Measurements from ENCODE around the gene AHDC1.

The AHDC1 gene

DNA sequence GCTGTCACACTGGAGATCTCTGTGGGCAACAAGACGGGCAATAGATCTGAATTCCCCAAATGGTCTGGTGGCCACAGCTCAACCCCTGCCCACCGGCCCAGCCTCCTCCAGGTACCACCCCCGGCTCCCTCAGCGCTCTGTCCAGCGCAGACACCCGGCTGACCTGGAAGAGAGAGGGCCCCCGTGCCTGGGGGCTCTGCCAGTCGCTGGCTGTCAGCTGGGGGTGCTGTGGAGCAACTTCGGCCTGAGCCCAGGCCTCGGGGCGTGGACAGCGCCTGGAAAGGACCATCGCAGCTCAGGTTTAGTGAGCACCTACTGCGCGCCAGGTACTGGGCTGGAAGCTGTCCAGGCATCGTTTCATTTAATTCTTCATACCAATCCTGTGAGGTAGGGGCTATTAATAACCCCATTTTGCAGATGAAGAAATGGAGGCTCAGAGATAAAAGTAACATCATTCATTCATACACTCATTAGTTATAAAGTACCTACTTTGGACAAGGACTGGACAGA lies 51.0 kb downstream of the AHDC1 start:
- no peak for TF ChIP-seq CTCF (conservative IDR thresholded peaks at IDR 0.05; ENCODE audit: control insufficient read depth, insufficient read depth, low read depth, low read length)
- H3K4me3 ChIP-seq (ENCODE audit: control insufficient read depth, low read depth, low read length) = no peak overlapping the region
- no peak for DNase-seq (ENCODE audit: low read depth)

DNA sequence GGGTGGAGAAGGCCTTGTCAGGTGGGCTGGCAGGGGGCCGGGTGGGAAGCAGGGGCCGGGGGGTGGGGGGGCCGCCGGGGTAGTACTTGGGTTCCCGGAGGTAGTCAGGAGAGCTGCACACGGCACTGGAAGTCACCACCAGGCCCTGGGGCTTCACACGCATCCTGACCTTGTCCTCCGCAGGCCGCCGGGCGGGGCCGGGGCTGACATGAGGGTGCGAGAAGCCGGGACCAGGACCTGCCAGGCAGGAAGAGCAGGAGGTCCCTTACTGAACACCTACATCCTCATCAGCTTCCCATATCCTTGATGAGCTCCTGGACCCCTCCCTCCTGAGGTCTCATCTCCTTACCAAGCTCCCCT lies 52.0 kb downstream of the AHDC1 start:
- H3K4me3 ChIP-seq (ENCODE audit: control insufficient read depth, low read depth, low read length) = no peak overlapping the region
- DNase-seq (ENCODE audit: low read depth) = no peak
- no peak for TF ChIP-seq CTCF (conservative IDR thresholded peaks at IDR 0.05; ENCODE audit: control insufficient read depth, insufficient read depth, low read depth, low read length)

DNA sequence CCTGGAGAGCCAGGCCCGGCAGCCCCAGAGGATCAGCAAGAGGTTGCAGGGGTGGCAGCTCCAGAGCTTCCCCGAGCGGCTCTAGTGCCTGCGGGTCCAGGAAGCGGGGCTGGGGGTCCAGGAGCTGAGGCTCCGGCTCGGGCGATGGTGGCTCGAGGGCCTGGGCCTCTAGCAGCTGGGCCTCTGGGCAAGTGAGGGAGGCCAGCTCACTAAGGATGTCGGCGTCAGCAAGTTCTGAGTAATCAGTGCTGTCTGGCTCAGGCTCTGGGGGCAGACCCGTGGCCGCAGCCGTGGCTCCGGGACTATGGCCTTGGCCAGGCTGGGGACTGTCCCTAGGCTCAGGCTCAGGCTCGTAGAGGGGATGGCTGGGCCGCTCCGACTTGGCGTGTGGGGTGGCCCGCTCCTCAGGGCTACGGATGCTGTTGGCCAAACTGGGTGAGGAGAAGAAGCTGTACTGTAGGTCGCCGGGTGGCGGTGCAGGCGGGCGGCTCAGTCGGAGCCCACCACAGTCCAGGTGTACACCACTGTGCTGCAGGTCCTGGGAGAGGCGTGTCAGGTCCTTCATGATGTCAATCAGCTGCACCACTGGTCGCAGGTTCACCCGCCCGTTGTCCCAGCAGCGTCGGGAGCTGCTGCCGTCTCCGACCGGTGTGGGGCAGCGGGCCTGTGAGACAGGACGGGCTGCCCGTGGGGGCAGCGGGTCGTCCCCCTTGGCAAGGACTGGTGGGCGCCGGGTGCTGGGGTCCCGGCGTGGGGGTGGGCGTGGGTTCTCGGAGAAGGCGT lies 52.6 kb downstream of the AHDC1 start:
- TF ChIP-seq CTCF (conservative IDR thresholded peaks at IDR 0.05; ENCODE audit: control insufficient read depth, insufficient read depth, low read depth, low read length) = no peak
- DNase-seq (ENCODE audit: low read depth) = peak; percentile 46
- H3K4me3 ChIP-seq (ENCODE audit: control insufficient read depth, low read depth, low read length) = no peak overlapping the region

GRCh38 chr1:27550510-27551169 lies 53.3 kb downstream of the AHDC1 start:
- no peak for TF ChIP-seq CTCF (conservative IDR thresholded peaks at IDR 0.05; ENCODE audit: control insufficient read depth, insufficient read depth, low read depth, low read length)
- no peak overlapping the region for H3K4me3 ChIP-seq (ENCODE audit: control insufficient read depth, low read depth, low read length)
- no peak for DNase-seq (ENCODE audit: low read depth)

DNA sequence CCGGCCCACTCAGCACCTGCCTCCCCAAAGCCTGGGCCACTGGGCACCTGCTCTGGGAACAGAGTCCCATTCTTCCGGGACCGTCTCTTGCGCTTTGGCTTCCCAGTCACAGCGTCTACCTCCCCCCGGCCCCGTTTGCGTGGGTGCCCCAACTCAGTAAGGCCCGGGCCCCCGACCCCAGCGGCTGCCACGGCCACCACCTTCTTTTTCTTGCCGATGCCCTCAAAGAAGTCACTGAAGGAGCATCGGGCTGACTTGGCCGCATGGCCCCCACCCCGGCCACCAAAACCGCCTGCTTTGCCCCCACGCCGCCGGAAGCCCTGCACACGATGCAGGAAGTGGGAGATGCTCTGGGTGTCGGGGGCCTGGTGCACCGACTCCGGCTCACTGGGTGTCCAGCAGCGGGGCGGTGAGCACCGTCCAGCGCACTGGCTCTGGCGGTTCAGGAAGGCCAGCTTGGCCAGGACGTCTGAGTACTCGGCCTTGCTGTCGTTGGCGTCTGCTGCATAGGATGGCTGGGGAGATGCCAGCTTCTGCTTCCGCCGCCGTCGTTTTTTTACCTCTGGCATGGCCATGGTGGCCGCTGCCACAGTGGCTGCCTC lies 54.0 kb downstream of the AHDC1 start:
- TF ChIP-seq CTCF (conservative IDR thresholded peaks at IDR 0.05; ENCODE audit: control insufficient read depth, insufficient read depth, low read depth, low read length) = no peak
- no peak overlapping the region for H3K4me3 ChIP-seq (ENCODE audit: control insufficient read depth, low read depth, low read length)

GRCh38 chr1:27548858-27549719 lies 54.9 kb downstream of the AHDC1 start:
- TF ChIP-seq CTCF (conservative IDR thresholded peaks at IDR 0.05; ENCODE audit: control insufficient read depth, insufficient read depth, low read depth, low read length) = no peak
- no peak overlapping the region for H3K4me3 ChIP-seq (ENCODE audit: control insufficient read depth, low read depth, low read length)
- no peak for DNase-seq (ENCODE audit: low read depth)

More for the DNA sequence above, 54.0 kb downstream of the AHDC1 start:
- no peak for DNase-seq (ENCODE audit: low read depth)
